DMS153 (cell line): Measurements from ENCODE around the gene OR2V2.
"Not testable (repeated sequence)": the region's sequence is repeated elsewhere in the genome, so short reads cannot be mapped to it uniquely, and the experiment has no call there.

Experiments
- DNase-seq: peaks from one replicate; lab custom pipeline; 2025; lab: John Stamatoyannopoulos, UW

OR2V2 gene

GRCh38 chr5:181146927-181147636 lies at the start of gene OR2V2:
Gene OR2V2, plus strand, starts transcription at chr5:181147586. Its CDS starts 7,357 bp downstream, at chr5:181154943.
- DNase-seq: not testable (repeated sequence)

- DNase-seq: not testable (repeated sequence)
These were observed 49.5 kb upstream of the OR2V2 start for GRCh38 chr5:181097759-181098491.

GRCh38 chr5:181098762-181099601 lies 48.4 kb upstream of the OR2V2 start:
- no peak for DNase-seq

GRCh38 chr5:181099602-181100086 lies 47.7 kb upstream of the OR2V2 start:
- DNase-seq: no peak

GRCh38 chr5:181100121-181100875 lies 47.1 kb upstream of the OR2V2 start:
- DNase-seq: no peak

GRCh38 chr5:181101030-181101641 lies 46.2 kb upstream of the OR2V2 start:
- not testable (repeated sequence) for DNase-seq

GRCh38 chr5:181101930-181102674 lies 45.3 kb upstream of the OR2V2 start:
- DNase-seq: not testable (repeated sequence)

- DNase-seq: not testable (repeated sequence)
These were observed 43.2 kb upstream of the OR2V2 start for GRCh38 chr5:181104259-181104568.

GRCh38 chr5:181104606-181105390 lies 42.6 kb upstream of the OR2V2 start:
- not testable (repeated sequence) for DNase-seq

- no peak for DNase-seq
These were observed 41.9 kb upstream of the OR2V2 start for GRCh38 chr5:181105391-181106025.

GRCh38 chr5:181107699-181108098 lies 39.7 kb upstream of the OR2V2 start:
- no peak for DNase-seq

- no peak for DNase-seq
These were observed 38.7 kb upstream of the OR2V2 start for GRCh38 chr5:181108578-181109165.

- DNase-seq: no peak
These were observed 37.8 kb upstream of the OR2V2 start for GRCh38 chr5:181109489-181110013.

- DNase-seq: no peak
These were observed 36.4 kb upstream of the OR2V2 start for GRCh38 chr5:181111010-181111409.

- DNase-seq: no peak
These were observed 34.9 kb upstream of the OR2V2 start for GRCh38 chr5:181112476-181112875.

GRCh38 chr5:181113572-181113971 lies 33.8 kb upstream of the OR2V2 start:
- not testable (repeated sequence) for DNase-seq

- DNase-seq: no peak
These were observed 33.0 kb upstream of the OR2V2 start for GRCh38 chr5:181114284-181114843.
